ENCODE measurements around the gene PTPN6.

- TF ChIP-seq POLR2A (IDR thresholded peaks at IDR 0.05; ENCODE audit: control extremely low read depth in 1 of 2, low read depth in 2 of 2, low read length in 2 of 2) (no peak), JUND (IDR thresholded peaks at IDR 0.05; ENCODE audit: low read length) (no peak), HDAC6 (IDR thresholded peaks at IDR 0.05; ENCODE audit: low read depth, low read length) (no peak), YY1 (IDR thresholded peaks at IDR 0.05; ENCODE audit: low read depth, low read length) (no peak), TAF1 (IDR thresholded peaks at IDR 0.05; ENCODE audit: low read depth, low read length) (no peak), ASH2L (IDR thresholded peaks at IDR 0.05; ENCODE audit: low read length) (no peak), GTF2F1 (IDR thresholded peaks at IDR 0.05; ENCODE audit: borderline replicate concordance, low read depth, low read length) (no peak), SUZ12 (IDR thresholded peaks at IDR 0.05; ENCODE audit: low read length) (no peak), SIN3A (conservative IDR thresholded peaks at IDR 0.05 in 1 of 2, IDR thresholded peaks at IDR 0.05 in 1 of 2; ENCODE audit: low read depth in 1 of 2, low read length in 2 of 2) (no peak), EGR1 (IDR thresholded peaks at IDR 0.05; ENCODE audit: borderline replicate concordance, low read depth, low read length) (no peak), SP2 (IDR thresholded peaks at IDR 0.05; ENCODE audit: low read length) (no peak), POLR2AphosphoS5 (IDR thresholded peaks at IDR 0.05; ENCODE audit: low read depth, low read length) (no peak)
- TF ChIP-seq, protein P1, sequence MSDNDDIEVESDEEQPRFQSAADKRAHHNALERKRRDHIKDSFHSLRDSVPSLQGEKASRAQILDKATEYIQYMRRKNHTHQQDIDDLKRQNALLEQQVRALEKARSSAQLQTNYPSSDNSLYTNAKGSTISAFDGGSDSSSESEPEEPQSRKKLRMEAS (IDR thresholded peaks at IDR 0.05): no peak
- TF ChIP-seq, protein P2, sequence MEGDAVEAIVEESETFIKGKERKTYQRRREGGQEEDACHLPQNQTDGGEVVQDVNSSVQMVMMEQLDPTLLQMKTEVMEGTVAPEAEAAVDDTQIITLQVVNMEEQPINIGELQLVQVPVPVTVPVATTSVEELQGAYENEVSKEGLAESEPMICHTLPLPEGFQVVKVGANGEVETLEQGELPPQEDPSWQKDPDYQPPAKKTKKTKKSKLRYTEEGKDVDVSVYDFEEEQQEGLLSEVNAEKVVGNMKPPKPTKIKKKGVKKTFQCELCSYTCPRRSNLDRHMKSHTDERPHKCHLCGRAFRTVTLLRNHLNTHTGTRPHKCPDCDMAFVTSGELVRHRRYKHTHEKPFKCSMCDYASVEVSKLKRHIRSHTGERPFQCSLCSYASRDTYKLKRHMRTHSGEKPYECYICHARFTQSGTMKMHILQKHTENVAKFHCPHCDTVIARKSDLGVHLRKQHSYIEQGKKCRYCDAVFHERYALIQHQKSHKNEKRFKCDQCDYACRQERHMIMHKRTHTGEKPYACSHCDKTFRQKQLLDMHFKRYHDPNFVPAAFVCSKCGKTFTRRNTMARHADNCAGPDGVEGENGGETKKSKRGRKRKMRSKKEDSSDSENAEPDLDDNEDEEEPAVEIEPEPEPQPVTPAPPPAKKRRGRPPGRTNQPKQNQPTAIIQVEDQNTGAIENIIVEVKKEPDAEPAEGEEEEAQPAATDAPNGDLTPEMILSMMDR (IDR thresholded peaks at IDR 0.05; ENCODE audit: control extremely low read depth in 1 of 3, insufficient read depth in 1 of 3, low read depth in 1 of 3, low read length in 3 of 3): no peak
Measured at GRCh38 chr12:7008864-7009263, 57.7 kb downstream of the PTPN6 start.
